GM20000 (cell line): ENCODE data around the gene RSU1.

ENCODE experiments used
- DNase-seq: peaks from one replicate; pipeline ENCODE4 v3.0.0; 2012; ENCODE audit warnings: low spot score
- TF ChIP-seq, protein P1 (sequence below): IDR thresholded peaks from 2 replicates; pipeline ENCODE4 v1.5.1; 2012; ENCODE audit warnings: mild to moderate bottlenecking, control low read depth; ENCODE audit errors: extremely low read depth, missing control alignments

RSU1 gene

DNA sequence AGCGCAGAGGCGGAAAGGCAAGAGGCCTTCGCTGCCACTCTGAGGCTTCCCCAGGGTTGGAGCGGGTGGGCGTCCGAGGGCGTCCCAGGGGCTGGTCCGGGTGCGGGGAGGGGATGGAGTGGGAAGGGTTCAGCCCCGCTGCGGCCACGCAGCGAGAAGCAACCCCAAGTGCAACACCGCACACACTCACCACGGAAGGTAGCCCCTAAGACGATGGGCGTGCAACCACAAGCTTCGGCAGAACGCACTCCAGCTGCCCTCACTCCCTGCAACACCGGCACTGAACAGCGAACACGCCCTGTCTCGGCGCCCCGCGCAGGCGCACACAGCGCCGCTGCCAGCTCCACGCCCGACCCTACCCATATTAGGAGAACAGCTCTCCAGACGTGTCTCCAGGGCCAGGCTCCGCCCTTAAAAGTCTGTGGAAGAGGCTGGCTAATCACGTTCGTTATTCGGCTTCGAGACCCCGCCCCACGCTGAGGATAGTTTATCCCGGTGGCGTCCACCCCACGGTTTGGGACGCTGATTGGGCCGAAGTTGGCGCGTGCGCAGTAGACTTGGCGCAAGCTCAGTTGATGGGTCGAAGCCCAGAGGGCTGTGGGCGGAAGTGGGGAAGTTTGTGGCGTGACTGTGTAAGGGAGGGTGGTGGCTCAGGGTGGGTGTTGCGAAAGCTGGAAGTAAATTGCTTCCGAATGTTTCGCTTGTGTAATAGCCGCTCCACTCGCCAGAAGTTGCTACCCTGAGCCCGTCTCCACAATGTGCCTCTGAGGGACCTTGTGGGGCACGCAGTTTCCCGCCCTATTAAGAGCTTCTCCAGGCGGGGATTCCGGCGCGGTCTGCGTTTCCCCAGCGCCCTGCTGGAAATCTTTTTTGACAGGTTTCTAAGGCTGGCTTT is at the start of gene RSU1:
Gene RSU1, minus strand, starts transcription at position 300 of the 895 bp plus-strand sequence. CDS start 343 bp downstream, outside the sequence.
- peak; percentile 94 for DNase-seq
- TF ChIP-seq, protein P1, sequence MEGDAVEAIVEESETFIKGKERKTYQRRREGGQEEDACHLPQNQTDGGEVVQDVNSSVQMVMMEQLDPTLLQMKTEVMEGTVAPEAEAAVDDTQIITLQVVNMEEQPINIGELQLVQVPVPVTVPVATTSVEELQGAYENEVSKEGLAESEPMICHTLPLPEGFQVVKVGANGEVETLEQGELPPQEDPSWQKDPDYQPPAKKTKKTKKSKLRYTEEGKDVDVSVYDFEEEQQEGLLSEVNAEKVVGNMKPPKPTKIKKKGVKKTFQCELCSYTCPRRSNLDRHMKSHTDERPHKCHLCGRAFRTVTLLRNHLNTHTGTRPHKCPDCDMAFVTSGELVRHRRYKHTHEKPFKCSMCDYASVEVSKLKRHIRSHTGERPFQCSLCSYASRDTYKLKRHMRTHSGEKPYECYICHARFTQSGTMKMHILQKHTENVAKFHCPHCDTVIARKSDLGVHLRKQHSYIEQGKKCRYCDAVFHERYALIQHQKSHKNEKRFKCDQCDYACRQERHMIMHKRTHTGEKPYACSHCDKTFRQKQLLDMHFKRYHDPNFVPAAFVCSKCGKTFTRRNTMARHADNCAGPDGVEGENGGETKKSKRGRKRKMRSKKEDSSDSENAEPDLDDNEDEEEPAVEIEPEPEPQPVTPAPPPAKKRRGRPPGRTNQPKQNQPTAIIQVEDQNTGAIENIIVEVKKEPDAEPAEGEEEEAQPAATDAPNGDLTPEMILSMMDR: no peak

DNA sequence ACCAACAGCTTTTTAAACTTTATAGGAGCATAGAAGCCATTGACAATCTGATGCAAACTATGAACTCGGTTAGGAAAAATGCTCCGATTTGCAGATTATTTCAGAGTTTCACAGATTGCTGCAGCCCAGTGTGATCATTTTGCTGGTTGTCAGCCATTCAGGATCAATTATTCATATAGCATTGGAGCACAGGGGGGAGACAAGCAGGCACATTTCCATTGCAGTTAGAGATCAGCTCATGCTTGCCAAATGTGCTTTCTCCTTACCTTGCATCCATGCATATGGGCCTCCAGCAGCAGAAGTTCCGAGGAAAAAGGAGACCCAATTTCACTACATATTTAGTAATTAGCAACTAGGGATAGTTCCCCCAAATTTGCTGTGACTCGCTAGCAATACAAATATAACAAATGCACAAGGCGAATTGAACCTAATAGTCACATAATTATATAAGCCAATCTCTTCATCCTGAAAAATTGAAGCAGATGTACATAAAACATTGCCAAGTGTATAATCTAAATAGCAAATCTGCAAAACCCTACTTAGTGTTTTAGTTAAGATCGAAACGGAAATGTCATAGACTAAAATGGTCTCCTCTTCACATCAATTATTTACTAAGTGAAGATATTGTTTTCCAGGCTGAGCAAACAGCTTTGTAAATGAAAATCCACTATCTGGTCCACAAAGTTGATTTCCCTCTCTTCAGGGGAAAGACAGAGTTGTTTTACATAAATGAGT is 49.5 kb upstream of the RSU1 start:
- DNase-seq: no peak

DNA sequence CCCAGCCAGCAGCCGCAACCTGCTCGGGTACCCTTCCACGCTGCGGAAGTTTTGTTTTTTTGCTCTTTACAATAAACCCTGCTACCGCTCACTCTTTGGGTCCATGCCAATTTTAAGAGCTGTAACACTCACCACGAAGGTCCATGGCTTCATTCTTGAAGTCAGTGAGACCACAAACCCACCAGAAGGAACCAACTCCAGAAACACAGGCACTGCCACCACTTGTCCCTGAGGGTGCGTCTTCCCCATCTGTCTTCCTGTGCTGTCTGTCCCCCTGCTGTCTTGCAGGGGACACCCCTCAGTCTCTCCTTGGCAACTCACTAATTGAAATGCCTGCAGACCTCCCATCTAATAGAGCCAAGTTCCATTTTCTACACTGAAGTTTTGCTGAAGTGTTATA is 48.5 kb upstream of the RSU1 start:
- TF ChIP-seq, protein P1: no peak
- DNase-seq: no peak

More for the DNA sequence above, 49.5 kb upstream of the RSU1 start:
- TF ChIP-seq, protein P1: no peak

DNA sequence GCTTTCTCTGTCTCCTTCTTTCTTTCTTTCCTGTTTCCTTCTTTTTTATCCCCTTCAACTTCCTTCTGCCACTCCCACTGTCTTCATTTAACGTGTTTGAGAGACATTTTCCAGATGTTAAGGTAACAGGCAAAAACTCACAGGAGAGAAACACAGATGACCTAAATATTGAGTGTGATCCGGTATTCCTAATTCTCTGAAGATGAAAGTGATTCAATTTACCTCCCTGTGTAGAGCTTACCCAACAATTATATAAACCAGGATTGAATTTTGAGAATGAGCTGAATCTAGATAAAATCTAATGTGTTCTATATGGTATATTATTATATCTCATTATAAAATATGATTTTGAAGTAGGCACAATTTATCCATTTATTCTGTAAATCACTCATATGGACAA is 46.5 kb upstream of the RSU1 start:
- no peak for DNase-seq
- TF ChIP-seq, protein P1: no peak

DNA sequence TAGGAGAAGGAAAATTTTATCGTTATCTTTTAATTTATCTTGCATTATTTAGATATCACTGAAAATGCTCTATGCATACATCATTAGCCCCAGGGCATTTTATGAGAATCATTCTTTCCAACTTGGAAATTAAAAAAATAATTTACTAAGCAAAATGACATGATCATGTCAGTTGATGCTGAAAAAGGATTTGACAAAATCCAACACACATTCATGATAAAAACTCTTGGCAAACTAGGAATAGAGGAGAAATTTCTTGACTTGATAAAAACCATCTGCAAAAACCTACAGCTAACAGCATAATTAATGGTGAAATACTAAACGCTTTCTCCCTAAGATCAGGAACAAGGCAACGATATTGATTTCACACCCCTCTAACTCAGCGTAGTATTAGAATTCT is 40.2 kb upstream of the RSU1 start:
- DNase-seq: no peak
- TF ChIP-seq, protein P1: no peak

DNA sequence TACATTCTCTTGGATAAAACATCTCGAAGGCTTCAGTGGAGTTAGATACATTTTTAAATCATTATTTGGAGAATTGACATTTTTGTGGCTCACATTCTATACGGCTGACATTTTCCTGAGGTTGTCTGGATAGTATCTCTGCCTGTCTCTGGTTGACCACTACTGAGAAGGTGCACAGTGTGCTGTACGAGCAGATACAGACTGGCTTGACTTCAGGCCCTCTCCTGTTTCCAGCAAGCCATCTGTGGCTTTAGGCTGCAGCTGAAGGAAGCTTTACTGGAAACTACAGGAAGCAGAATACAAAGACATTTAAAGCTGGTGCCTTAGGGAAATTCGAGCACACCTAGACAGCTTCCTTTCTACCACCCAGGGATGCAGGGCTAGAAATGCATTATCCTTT is 39.3 kb upstream of the RSU1 start:
- TF ChIP-seq, protein P1: no peak
- DNase-seq: no peak

DNA sequence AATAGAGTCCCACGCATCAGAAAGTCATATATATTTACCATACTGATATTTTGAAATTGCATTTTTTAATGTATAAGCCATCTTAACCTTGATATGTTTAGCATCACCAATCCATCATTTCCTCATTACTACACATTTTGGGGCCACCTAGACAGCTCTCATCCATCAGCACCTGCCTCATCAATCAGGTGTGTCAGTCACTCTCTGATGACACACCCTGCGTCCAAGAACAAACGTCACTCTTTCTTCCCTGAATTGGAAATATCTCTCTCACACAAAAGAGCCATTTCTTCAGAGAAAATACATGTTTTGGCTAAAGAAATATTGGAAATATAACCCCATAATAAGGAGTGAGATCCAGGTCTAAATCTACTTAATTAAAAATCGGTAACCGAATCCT is 38.9 kb upstream of the RSU1 start:
- DNase-seq: no peak
- TF ChIP-seq, protein P1: no peak
